ENCODE results near the gene GTF3C6.
A peak's percentile ranks its signal among the peaks of the same experiment; 100 is the strongest.
"Not testable (repeated sequence)": the region's sequence is repeated elsewhere in the genome, so short reads cannot be mapped to it uniquely, and the experiment has no call there.

GTF3C6 gene

DNA sequence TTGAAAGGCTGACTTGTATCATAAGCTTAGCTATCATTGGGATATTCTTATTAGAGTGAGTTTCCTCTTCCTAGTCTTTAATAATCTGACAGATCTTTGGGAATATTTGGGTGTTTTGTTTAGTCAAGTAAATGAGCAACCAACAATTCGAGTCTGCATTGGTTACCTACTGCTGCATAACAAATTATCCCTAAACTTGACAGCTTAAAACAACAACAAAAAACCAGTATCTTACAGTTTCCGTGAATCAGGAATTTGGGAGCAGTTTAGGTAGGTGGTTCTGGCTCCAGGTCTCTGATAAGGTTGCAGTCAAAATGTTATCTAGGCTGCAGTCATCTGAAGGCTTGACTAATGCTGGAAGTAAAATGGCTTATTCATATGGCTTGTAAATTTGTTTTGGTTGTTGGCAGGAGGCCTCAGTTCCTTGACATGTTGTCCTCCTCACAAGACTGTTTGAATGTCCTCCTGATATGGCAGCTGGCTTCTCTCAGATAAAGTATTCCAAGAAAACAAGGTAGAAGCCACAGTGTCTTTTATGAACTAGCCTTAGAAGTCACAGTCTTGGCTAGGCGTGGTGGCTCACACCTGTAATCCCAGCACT, 7.2 kb downstream of the GTF3C6 start:
- Histone ChIP-seq H3K27me3 (ENCODE audit: control insufficient read depth in 1 of 2, insufficient read depth in 1 of 2, low read length in 2 of 2) (no peaks in the 10 kb centered on the region), H2AK5ac (ENCODE audit: low read length, severe bottlenecking) (no peak overlapping the region), H2BK5ac (ENCODE audit: low read depth, low read length, poor library complexity, severe bottlenecking) (no peak overlapping the region), H3K4me3 (ENCODE audit: insufficient read depth in 1 of 2, low read depth in 1 of 2, low read length in 2 of 2) (no peak overlapping the region), H2BK12ac (ENCODE audit: low read length in 2 of 2) (no peak overlapping the region), H4K8ac (ENCODE audit: low read length) (no peak overlapping the region), H3K4me1 (ENCODE audit: control insufficient read depth, insufficient read depth, low read depth, low read length) (no peaks in the 10 kb centered on the region), H3K18ac (ENCODE audit: low read depth in 1 of 2, low read length in 2 of 2) (no peak overlapping the region), H3K14ac (ENCODE audit: low read length in 2 of 2) (no peak overlapping the region), H4K91ac (ENCODE audit: low read length) (no peak overlapping the region), H3K27ac (ENCODE audit: low read length, poor library complexity, severe bottlenecking) (no peak overlapping the region), H2BK120ac (ENCODE audit: low read depth, low read length) (no peak overlapping the region), H3K9me3 (ENCODE audit: control insufficient read depth, low read length) (no peaks in the 10 kb centered on the region), H3K4me2 (ENCODE audit: low read length, poor library complexity, severe bottlenecking) (no peak overlapping the region), H2AFZ (ENCODE audit: low read depth, low read length) (no peak overlapping the region), H3K4ac (ENCODE audit: low read depth in 1 of 2, low read length in 2 of 2) (no peak overlapping the region), H3K36me3 (ENCODE audit: control insufficient read depth in 1 of 2, insufficient read depth in 2 of 2, low read depth in 1 of 2, low read length in 2 of 2) (peaks cover 44 to 67% of the 10 kb centered on the region in 2 experiments), H3K23ac (ENCODE audit: low read length in 2 of 2) (no peak overlapping the region), H3K9ac (ENCODE audit: low read length) (no peak overlapping the region), H3K79me1 (replicated peaks; ENCODE audit: low read length, poor library complexity, severe bottlenecking) (peaks cover 19% of the 10 kb centered on the region), H2BK15ac (ENCODE audit: low read depth, poor library complexity, severe bottlenecking) (no peak overlapping the region)
- no peak for DNase-seq
- WGBS: 97% methylated on average over 2 of the region's 3 CpGs

DNA sequence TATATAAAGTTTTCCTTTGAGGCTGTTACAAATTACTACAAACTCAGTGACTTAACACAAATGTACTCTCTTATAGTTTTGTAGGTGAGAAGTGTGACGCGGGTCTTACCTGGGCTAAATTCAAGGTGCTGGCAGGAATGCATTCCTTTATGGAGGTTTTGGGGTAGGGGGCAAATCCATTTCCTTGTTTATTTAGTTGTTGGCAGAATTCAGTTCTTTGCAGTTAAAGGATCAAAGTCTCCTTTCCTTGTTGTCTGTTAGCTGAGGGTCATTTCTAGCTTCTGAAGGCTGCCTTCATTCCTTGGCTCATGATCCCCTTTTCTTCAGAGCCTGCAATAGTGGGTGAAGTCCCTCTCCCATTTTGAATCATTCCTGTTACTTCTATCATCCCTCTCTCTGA, 10.2 kb downstream of the GTF3C6 start:
- H2BK12ac ChIP-seq (ENCODE audit: low read length in 2 of 2); H3K23ac ChIP-seq (ENCODE audit: low read length in 2 of 2); H3K4me2 ChIP-seq (ENCODE audit: low read length, poor library complexity, severe bottlenecking); H2BK5ac ChIP-seq (ENCODE audit: low read depth, low read length, poor library complexity, severe bottlenecking); H3K4me3 ChIP-seq (ENCODE audit: insufficient read depth in 1 of 2, low read depth in 1 of 2, low read length in 2 of 2); H2AK5ac ChIP-seq (ENCODE audit: low read length, severe bottlenecking); H3K27me3 ChIP-seq (ENCODE audit: control insufficient read depth in 1 of 2, insufficient read depth in 1 of 2, low read length in 2 of 2); H3K4ac ChIP-seq (ENCODE audit: low read depth in 1 of 2, low read length in 2 of 2); H4K91ac ChIP-seq (ENCODE audit: low read length); H3K18ac ChIP-seq (ENCODE audit: low read depth in 1 of 2, low read length in 2 of 2); H3K4me1 ChIP-seq (ENCODE audit: control insufficient read depth, insufficient read depth, low read depth, low read length); H2BK120ac ChIP-seq (ENCODE audit: low read depth, low read length); H3K14ac ChIP-seq (ENCODE audit: low read length in 2 of 2); H2BK15ac ChIP-seq (ENCODE audit: low read depth, poor library complexity, severe bottlenecking); H3K9me3 ChIP-seq (ENCODE audit: control insufficient read depth, low read length); H4K8ac ChIP-seq (ENCODE audit: low read length); DNase-seq; H3K27ac ChIP-seq (ENCODE audit: low read length, poor library complexity, severe bottlenecking); H2AFZ ChIP-seq (ENCODE audit: low read depth, low read length); H3K9ac ChIP-seq (ENCODE audit: low read length): not testable (repeated sequence)
- 100% methylated on average over 2 of the region's 2 CpGs for WGBS
- Histone ChIP-seq H3K36me3 (ENCODE audit: control insufficient read depth in 1 of 2, insufficient read depth in 2 of 2, low read depth in 1 of 2, low read length in 2 of 2) (peaks cover 28 to 39% of the 10 kb centered on the region in 2 experiments), H3K79me1 (replicated peaks; ENCODE audit: low read length, poor library complexity, severe bottlenecking) (peaks cover 12% of the 10 kb centered on the region)

GRCh38 chr6:110971468-110971867, 13.0 kb downstream of the GTF3C6 start:
- no peak overlapping the region for H2AFZ ChIP-seq (ENCODE audit: low read depth, low read length)
- H3K14ac ChIP-seq (ENCODE audit: low read length in 2 of 2): no peak overlapping the region
- 50% methylated on average over 2 of the region's 2 CpGs for WGBS

GRCh38 chr6:110976575-110976974, 18.1 kb downstream of the GTF3C6 start:
- Histone ChIP-seq H3K9me3 (ENCODE audit: control insufficient read depth, low read length) (no peaks in the 10 kb centered on the region), H2BK120ac (ENCODE audit: low read depth, low read length) (no peak overlapping the region), H3K4me1 (ENCODE audit: control insufficient read depth, insufficient read depth, low read depth, low read length) (peaks cover 2% of the 10 kb centered on the region), H3K4ac (ENCODE audit: low read depth in 1 of 2, low read length in 2 of 2) (no peak overlapping the region), H2BK12ac (ENCODE audit: low read length in 2 of 2) (no peak overlapping the region), H2AK5ac (ENCODE audit: low read length, severe bottlenecking) (no peak overlapping the region), H2AFZ (ENCODE audit: low read depth, low read length) (no peak overlapping the region), H4K8ac (ENCODE audit: low read length) (no peak overlapping the region), H3K18ac (ENCODE audit: low read depth in 1 of 2, low read length in 2 of 2) (no peak overlapping the region), H3K36me3 (ENCODE audit: control insufficient read depth in 1 of 2, insufficient read depth in 2 of 2, low read depth in 1 of 2, low read length in 2 of 2) (peaks cover 0 to 5% of the 10 kb centered on the region in 2 experiments), H2BK5ac (ENCODE audit: low read depth, low read length, poor library complexity, severe bottlenecking) (no peak overlapping the region), H2BK15ac (ENCODE audit: low read depth, poor library complexity, severe bottlenecking) (no peak overlapping the region), H3K27me3 (ENCODE audit: control insufficient read depth in 1 of 2, insufficient read depth in 1 of 2, low read length in 2 of 2) (no peaks in the 10 kb centered on the region), H3K27ac (ENCODE audit: low read length, poor library complexity, severe bottlenecking) (no peak overlapping the region), H3K14ac (ENCODE audit: low read length in 2 of 2) (no peak overlapping the region), H3K4me3 (ENCODE audit: insufficient read depth in 1 of 2, low read depth in 1 of 2, low read length in 2 of 2) (no peak overlapping the region), H3K9ac (ENCODE audit: low read length) (no peak overlapping the region), H3K23ac (ENCODE audit: low read length in 2 of 2) (no peak overlapping the region), H3K4me2 (ENCODE audit: low read length, poor library complexity, severe bottlenecking) (no peak overlapping the region), H4K91ac (ENCODE audit: low read length) (no peak overlapping the region), H3K79me1 (replicated peaks; ENCODE audit: low read length, poor library complexity, severe bottlenecking) (peaks cover 13% of the 10 kb centered on the region)
- 89% methylated on average over 1 of the region's 1 CpG for WGBS
- DNase-seq: no peak

More at GRCh38 chr6:110971468-110971867, 13.0 kb downstream of the GTF3C6 start:
- Histone ChIP-seq H3K23ac (ENCODE audit: low read length in 2 of 2) (no peak overlapping the region), H3K27me3 (ENCODE audit: control insufficient read depth in 1 of 2, insufficient read depth in 1 of 2, low read length in 2 of 2) (no peaks in the 10 kb centered on the region), H3K27ac (ENCODE audit: low read length, poor library complexity, severe bottlenecking) (no peak overlapping the region), H3K4me2 (ENCODE audit: low read length, poor library complexity, severe bottlenecking) (no peak overlapping the region), H2BK15ac (ENCODE audit: low read depth, poor library complexity, severe bottlenecking) (no peak overlapping the region), H3K9me3 (ENCODE audit: control insufficient read depth, low read length) (no peaks in the 10 kb centered on the region), H3K18ac (ENCODE audit: low read depth in 1 of 2, low read length in 2 of 2) (no peak overlapping the region), H3K4me3 (ENCODE audit: insufficient read depth in 1 of 2, low read depth in 1 of 2, low read length in 2 of 2) (no peak overlapping the region), H4K91ac (ENCODE audit: low read length) (no peak overlapping the region), H2BK120ac (ENCODE audit: low read depth, low read length) (no peak overlapping the region), H2BK12ac (ENCODE audit: low read length in 2 of 2) (no peak overlapping the region), H2BK5ac (ENCODE audit: low read depth, low read length, poor library complexity, severe bottlenecking) (no peak overlapping the region), H3K9ac (ENCODE audit: low read length) (no peak overlapping the region), H3K36me3 (ENCODE audit: control insufficient read depth in 1 of 2, insufficient read depth in 2 of 2, low read depth in 1 of 2, low read length in 2 of 2) (peaks cover 11 to 22% of the 10 kb centered on the region in 2 experiments), H3K4ac (ENCODE audit: low read depth in 1 of 2, low read length in 2 of 2) (no peak overlapping the region), H3K4me1 (ENCODE audit: control insufficient read depth, insufficient read depth, low read depth, low read length) (no peaks in the 10 kb centered on the region), H4K8ac (ENCODE audit: low read length) (no peak overlapping the region), H3K79me1 (replicated peaks; ENCODE audit: low read length, poor library complexity, severe bottlenecking) (peaks cover 5% of the 10 kb centered on the region), H2AK5ac (ENCODE audit: low read length, severe bottlenecking) (no peak overlapping the region)
- peak; percentile 13 for DNase-seq

Data from mesenchymal stem cell (in vitro differentiated cells and primary cell).